HepG2 (cell line): ENCODE data around the gene BPI. TPM values are rescaled to one million over a fixed set of nuclear protein-coding genes. Genes with fewer than 3 reads are reported as not detected.
A peak's percentile ranks its signal among the peaks of the same experiment; 100 is the strongest.

Source experiments
- ASH2L ChIP-seq: fragments of 300-600, 200-600 bp; sonication (generic); IDR thresholded peaks from 2 replicates; pipeline ENCODE4 v1.7.0; 2017; ENCODE audit warnings: low read depth, mild to moderate bottlenecking, moderate library complexity, mixed read lengths, low read length; ENCODE audit not compliant: insufficient read length
- CHCHD3 ChIP-seq: sonication (generic); formaldehyde crosslinking; IDR thresholded peaks from 2 replicates; pipeline ENCODE4 v1.8.0; 2022; ENCODE audit warnings: mild to moderate bottlenecking, missing genetic modification reagents, moderate library complexity
- DDIT3 ChIP-seq: sonication (generic); formaldehyde crosslinking; IDR thresholded peaks from 2 replicates; pipeline ENCODE4 v1.4.0; 2020; ENCODE audit warnings: mild to moderate bottlenecking, missing genetic modification reagents
- HDAC6 ChIP-seq: fragments of 200-600 bp; sonication (generic); IDR thresholded peaks from 2 replicates; pipeline ENCODE4 v1.7.0; 2017; ENCODE audit warnings: mild to moderate bottlenecking, antibody characterized with exemption, low read length, low read depth
- RERE ChIP-seq: IDR thresholded peaks from 2 replicates; pipeline ENCODE4 v1.6.1; 2016; ENCODE audit warnings: low read depth, missing genetic modification reagents, missing compliant biosample characterization
- SOX6 ChIP-seq, 2 experiments: fragments of 450-650 bp in 1 of 2; sonication (generic) in 1 of 2; formaldehyde crosslinking in 1 of 2; IDR thresholded peaks; 2 replicates each; pipeline versions ENCODE4 v1.4.0 to v1.6.1; 2017 to 2020; ENCODE audit warnings: antibody characterized with exemption in 1 of 2, mild to moderate bottlenecking in 1 of 2, missing genetic modification reagents in 1 of 2
- ZC3H4 ChIP-seq: sonication (generic); formaldehyde crosslinking; IDR thresholded peaks from 2 replicates; pipeline ENCODE4 v1.4.0; 2020; ENCODE audit warnings: missing genetic modification reagents, borderline replicate concordance
- ZFP1 ChIP-seq: IDR thresholded peaks from 2 replicates; pipeline ENCODE4 v1.6.1; 2016
- ZNF121 ChIP-seq: sonication (generic); formaldehyde crosslinking; IDR thresholded peaks from 2 replicates; pipeline ENCODE4 v1.5.0; 2020; ENCODE audit warnings: mild to moderate bottlenecking, missing genetic modification reagents
- ZNF44 ChIP-seq: sonication (generic); formaldehyde crosslinking; IDR thresholded peaks from 2 replicates; pipeline ENCODE4 v1.5.1; 2020; ENCODE audit warnings: mild to moderate bottlenecking, missing genetic modification reagents
- ZNF782 ChIP-seq: sonication (generic); formaldehyde crosslinking; IDR thresholded peaks from 2 replicates; pipeline ENCODE4 v1.4.0; 2020; ENCODE audit warnings: missing genetic modification reagents, mild to moderate bottlenecking, borderline replicate concordance
- polyA plus RNA-seq, 8 experiments: library from polyadenylated mRNA; depleted of rRNA in 3 of 8; stranded (reverse) in 7 of 8; unstranded in 1 of 8; fragments of >200 nt; fragmentation: Illumina TruSeq in 4 of 8; extraction: Trizol in 4 of 8; gene quantifications; 2 replicates each; pipeline versions ENCODE4 v1.2.1 to v1.2.3, GENCODE V29; 2011 to 2016; ENCODE audit warnings: low read depth in 4 of 8, missing spikeins in 1 of 8, mixed read lengths in 1 of 8; ENCODE audit not compliant: insufficient read depth in 1 of 8
- total RNA-seq, 5 experiments: library from RNA; depleted of rRNA; stranded (reverse); fragments of >200 nt; fragmentation: Illumina TruSeq; extraction: Trizol; gene quantifications; 2 replicates each; pipeline ENCODE4 v1.2.3, GENCODE V29; 2016; ENCODE audit warnings: low read depth in 1 of 5
- TF ChIP-seq, protein P1 (sequence below): sonication (generic); formaldehyde crosslinking; IDR thresholded peaks from 2 replicates; pipeline ENCODE4 v1.4.0; 2020; ENCODE audit warnings: missing genetic modification reagents
- TF ChIP-seq, protein P2 (sequence below): sonication (generic); formaldehyde crosslinking; IDR thresholded peaks from 2 replicates; pipeline ENCODE4 v1.4.0; 2020; ENCODE audit warnings: mild to moderate bottlenecking, low read depth, missing genetic modification reagents

Gene BPI
- total and polyA plus RNA-seq, 2 of the 13 experiments (the other 11 are each of a cell fraction or from before 2014, with no cell fraction given), result not detected

DNA sequence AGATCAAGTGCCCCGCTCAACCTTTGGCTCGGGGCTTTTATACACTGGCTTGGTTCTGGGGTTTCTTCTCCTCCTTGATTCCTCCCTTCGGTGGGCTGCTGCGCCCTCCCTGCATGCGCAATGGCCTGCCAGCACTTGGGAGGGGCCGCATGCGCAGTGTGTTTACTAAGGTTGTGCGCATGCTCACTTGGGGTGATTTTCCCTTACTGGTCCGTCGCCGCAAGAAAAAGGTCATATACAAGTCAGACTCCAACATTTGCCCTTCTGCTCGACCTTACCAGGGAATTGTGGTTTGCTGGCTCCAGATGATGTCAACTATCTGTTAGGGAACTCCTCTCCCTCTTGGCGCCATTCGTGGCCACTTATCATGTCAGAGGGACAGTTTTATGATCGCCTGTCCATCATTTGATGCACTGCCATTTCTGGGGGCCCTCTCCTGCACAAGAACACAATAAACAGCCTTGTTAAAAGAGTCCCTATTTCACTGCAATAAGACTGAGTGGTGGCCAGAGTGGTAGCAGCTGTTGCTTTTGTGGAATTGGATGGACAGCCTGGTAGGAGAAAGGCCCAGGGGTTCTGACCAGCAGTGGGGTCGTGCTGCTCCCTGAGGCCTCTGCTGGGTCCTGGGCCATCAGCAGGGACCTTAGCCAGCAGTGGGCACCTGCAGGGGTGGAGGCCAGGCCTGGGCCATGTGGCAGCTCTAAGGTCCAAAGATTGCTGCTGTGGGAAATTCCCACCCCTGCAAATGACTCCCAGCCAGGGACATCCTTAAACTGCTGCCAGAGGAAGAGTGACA is 39.6 kb downstream of the BPI start (continued):
- TF ChIP-seq, protein P1, sequence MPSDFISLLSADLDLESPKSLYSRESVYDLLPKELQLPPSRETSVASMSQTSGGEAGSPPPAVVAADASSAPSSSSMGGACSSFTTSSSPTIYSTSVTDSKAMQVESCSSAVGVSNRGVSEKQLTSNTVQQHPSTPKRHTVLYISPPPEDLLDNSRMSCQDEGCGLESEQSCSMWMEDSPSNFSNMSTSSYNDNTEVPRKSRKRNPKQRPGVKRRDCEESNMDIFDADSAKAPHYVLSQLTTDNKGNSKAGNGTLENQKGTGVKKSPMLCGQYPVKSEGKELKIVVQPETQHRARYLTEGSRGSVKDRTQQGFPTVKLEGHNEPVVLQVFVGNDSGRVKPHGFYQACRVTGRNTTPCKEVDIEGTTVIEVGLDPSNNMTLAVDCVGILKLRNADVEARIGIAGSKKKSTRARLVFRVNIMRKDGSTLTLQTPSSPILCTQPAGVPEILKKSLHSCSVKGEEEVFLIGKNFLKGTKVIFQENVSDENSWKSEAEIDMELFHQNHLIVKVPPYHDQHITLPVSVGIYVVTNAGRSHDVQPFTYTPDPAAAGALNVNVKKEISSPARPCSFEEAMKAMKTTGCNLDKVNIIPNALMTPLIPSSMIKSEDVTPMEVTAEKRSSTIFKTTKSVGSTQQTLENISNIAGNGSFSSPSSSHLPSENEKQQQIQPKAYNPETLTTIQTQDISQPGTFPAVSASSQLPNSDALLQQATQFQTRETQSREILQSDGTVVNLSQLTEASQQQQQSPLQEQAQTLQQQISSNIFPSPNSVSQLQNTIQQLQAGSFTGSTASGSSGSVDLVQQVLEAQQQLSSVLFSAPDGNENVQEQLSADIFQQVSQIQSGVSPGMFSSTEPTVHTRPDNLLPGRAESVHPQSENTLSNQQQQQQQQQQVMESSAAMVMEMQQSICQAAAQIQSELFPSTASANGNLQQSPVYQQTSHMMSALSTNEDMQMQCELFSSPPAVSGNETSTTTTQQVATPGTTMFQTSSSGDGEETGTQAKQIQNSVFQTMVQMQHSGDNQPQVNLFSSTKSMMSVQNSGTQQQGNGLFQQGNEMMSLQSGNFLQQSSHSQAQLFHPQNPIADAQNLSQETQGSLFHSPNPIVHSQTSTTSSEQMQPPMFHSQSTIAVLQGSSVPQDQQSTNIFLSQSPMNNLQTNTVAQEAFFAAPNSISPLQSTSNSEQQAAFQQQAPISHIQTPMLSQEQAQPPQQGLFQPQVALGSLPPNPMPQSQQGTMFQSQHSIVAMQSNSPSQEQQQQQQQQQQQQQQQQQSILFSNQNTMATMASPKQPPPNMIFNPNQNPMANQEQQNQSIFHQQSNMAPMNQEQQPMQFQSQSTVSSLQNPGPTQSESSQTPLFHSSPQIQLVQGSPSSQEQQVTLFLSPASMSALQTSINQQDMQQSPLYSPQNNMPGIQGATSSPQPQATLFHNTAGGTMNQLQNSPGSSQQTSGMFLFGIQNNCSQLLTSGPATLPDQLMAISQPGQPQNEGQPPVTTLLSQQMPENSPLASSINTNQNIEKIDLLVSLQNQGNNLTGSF, result peak; percentile 54; the same call in 1 of the 2 replicates
- no peak for TF ChIP-seq RERE (CRISPR knock-in tag)
- TF ChIP-seq CHCHD3 (CRISPR knock-in tag), result no peak
- TF ChIP-seq DDIT3, result no peak
- no peak for TF ChIP-seq HDAC6
- no peak for TF ChIP-seq ZNF121 (CRISPR knock-in tag)
- peak; percentile 97 for TF ChIP-seq ZNF44
- TF ChIP-seq ASH2L, result no peak
- no peak for TF ChIP-seq SOX6 (IDR thresholded peaks at IDR 0.05)
- TF ChIP-seq SOX6 (CRISPR knock-in tag; IDR thresholded peaks at IDR 0.05), result peak; percentile 57
- 0 out of 2 replicates have a peak, but pooled peaks have one; percentile 48 for TF ChIP-seq ZFP1
- TF ChIP-seq ZC3H4 (CRISPR knock-in tag), result no peak
- 0 out of 2 replicates have a peak, but pooled peaks have one; percentile 32 for TF ChIP-seq ZNF782 (CRISPR knock-in tag)
- TF ChIP-seq, protein P2, sequence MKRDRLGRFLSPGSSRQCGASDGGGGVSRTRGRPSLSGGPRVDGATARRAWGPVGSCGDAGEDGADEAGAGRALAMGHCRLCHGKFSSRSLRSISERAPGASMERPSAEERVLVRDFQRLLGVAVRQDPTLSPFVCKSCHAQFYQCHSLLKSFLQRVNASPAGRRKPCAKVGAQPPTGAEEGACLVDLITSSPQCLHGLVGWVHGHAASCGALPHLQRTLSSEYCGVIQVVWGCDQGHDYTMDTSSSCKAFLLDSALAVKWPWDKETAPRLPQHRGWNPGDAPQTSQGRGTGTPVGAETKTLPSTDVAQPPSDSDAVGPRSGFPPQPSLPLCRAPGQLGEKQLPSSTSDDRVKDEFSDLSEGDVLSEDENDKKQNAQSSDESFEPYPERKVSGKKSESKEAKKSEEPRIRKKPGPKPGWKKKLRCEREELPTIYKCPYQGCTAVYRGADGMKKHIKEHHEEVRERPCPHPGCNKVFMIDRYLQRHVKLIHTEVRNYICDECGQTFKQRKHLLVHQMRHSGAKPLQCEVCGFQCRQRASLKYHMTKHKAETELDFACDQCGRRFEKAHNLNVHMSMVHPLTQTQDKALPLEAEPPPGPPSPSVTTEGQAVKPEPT (CRISPR knock-in tag), result peak; percentile 85
